LNCAP (cell line): ENCODE data around the gene DLG1.

Source experiments
- TF ChIP-seq, protein P1 (sequence below): fragments of 450-650 bp; IDR thresholded peaks from 2 replicates; pipeline ENCODE4 v1.5.1; 2017; ENCODE audit warnings: mild to moderate bottlenecking

The DLG1 gene

GRCh38 chr3:197027151-197027895 lies 271.1 kb downstream of the DLG1 start:
- TF ChIP-seq, protein P1, sequence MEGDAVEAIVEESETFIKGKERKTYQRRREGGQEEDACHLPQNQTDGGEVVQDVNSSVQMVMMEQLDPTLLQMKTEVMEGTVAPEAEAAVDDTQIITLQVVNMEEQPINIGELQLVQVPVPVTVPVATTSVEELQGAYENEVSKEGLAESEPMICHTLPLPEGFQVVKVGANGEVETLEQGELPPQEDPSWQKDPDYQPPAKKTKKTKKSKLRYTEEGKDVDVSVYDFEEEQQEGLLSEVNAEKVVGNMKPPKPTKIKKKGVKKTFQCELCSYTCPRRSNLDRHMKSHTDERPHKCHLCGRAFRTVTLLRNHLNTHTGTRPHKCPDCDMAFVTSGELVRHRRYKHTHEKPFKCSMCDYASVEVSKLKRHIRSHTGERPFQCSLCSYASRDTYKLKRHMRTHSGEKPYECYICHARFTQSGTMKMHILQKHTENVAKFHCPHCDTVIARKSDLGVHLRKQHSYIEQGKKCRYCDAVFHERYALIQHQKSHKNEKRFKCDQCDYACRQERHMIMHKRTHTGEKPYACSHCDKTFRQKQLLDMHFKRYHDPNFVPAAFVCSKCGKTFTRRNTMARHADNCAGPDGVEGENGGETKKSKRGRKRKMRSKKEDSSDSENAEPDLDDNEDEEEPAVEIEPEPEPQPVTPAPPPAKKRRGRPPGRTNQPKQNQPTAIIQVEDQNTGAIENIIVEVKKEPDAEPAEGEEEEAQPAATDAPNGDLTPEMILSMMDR = no peak

- TF ChIP-seq, protein P1 = no peak
Measured at GRCh38 chr3:197026481-197026866, 271.9 kb downstream of the DLG1 start.

- TF ChIP-seq, protein P1 = no peak
Measured at GRCh38 chr3:197025736-197026480, 272.5 kb downstream of the DLG1 start.

DNA sequence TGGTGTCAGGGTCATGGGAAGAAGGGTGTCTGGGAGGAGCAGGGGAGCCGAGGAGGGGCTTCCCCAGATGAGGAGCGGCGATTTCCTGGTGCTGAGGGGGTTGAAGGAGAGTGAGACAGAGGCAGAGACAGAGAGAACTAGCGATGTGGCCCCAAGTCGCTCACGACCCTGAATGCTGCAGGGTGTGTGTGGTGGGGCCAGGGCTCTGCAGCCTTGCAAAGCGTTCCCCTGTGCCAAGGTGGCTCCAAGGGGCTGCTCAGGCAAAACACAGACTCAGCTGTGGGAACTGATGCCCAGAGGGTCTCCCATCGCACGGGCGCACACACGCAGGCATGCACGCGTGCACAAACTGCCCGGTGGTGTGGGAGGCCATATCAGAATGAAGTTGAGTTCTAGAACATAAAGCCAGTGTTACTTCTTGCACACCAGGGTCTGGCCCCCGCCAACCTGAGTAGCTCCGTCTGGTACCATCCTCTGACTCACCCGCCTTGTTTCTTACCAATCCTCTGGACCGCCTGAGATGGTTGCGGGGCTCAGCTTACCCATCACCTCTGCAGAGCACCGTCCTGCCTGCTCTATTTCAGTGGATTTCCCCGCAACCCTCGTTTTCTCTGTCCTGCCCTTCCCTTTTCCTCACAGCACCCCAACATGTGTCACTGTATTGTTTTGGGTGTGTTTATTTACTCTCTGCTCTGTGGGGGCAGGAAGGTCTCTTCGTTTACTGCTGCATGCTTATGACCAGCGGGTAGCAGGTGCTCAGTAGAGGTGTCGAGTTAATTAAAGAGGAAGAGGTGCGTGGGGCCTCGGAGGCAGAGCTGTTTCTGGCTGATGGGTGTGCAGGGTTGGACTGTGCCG lies 273.3 kb downstream of the DLG1 start:
- TF ChIP-seq, protein P1 = no peak

GRCh38 chr3:197023998-197024651 lies 274.3 kb downstream of the DLG1 start:
- TF ChIP-seq, protein P1 = no peak

DNA sequence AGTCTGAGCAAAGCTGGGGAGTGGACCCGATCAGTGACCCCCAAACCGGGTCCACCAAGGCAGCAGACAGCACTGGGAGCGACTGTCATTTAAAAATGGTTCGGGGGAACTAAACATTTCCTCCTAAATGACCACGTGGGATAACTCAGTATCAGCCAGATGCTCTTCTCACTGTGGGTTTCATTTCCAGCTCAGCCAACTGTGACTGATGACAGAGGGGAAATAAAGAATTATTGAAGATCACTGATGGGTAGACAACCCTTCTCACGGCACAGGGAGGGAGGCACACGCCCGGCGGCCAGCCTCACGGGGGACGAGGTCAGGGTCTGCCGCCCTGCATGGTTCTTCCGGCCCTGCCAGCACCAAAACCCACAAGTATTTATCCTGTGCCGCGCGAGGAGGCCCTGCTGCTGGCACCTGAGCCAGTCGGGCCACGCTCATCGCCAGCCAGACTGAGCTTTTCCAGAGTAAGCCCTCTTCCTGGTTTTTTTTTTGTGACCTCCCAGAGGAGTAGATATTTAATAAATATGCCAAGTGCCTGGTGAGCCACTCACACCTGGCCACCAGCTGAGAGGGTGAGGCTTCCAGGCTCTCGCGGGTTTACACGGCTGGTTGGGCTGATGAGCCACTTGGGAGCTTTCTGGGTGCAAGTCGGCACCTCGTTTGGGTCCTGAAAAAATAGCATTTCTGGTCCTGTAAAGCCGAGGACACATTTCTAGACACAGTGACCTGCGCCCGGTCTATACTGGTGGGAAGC lies 275.0 kb downstream of the DLG1 start:
- TF ChIP-seq, protein P1 = no peak
